ENCODE results near the gene ZIC5. TPM values are rescaled to one million over a fixed set of nuclear protein-coding genes. Genes with fewer than 3 reads are reported as not detected.

Gene ZIC5
- total RNA-seq, 1 experiment from 2014 or later: 0.57 TPM

DNA sequence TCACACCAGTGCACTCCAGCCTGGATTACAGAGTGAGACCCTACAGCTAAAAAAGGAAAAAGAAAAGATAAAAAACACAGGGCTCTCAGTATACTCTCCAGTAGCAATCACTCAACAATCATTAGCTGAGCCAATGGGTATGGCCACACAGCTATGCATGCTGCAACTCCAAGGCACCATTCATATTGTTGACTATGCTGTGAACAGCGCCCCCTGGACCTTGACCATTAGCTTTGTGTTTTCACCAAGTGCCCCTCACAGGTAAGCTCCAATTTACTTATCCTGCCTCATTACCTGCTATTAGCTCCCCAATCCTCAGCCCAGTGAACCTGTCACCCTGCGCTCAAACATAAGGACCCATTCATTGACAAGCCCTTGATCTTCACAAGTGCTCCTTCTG is 35.8 kb downstream of the ZIC5 start:
- intact Hi-C loops (cut with micrococcal nuclease; ENCODE audit: unreplicated experiment): no loop called here
- Mint-ChIP-seq H3K27ac (ENCODE audit: unreplicated experiment) (no peak overlapping the region), H3K36me3 (ENCODE audit: insufficient read depth, unreplicated experiment) (no peaks in the 10 kb centered on the region), H3K4me3 (ENCODE audit: low read depth, unreplicated experiment) (no peak overlapping the region), H3K9me3 (ENCODE audit: low read depth, unreplicated experiment) (no peaks in the 10 kb centered on the region), H3K27me3 (ENCODE audit: unreplicated experiment) (no peaks in the 10 kb centered on the region), H3K4me1 (ENCODE audit: low read depth, unreplicated experiment) (no peaks in the 10 kb centered on the region)
- no peak for DNase-seq
- TF ChIP-seq, protein P1, sequence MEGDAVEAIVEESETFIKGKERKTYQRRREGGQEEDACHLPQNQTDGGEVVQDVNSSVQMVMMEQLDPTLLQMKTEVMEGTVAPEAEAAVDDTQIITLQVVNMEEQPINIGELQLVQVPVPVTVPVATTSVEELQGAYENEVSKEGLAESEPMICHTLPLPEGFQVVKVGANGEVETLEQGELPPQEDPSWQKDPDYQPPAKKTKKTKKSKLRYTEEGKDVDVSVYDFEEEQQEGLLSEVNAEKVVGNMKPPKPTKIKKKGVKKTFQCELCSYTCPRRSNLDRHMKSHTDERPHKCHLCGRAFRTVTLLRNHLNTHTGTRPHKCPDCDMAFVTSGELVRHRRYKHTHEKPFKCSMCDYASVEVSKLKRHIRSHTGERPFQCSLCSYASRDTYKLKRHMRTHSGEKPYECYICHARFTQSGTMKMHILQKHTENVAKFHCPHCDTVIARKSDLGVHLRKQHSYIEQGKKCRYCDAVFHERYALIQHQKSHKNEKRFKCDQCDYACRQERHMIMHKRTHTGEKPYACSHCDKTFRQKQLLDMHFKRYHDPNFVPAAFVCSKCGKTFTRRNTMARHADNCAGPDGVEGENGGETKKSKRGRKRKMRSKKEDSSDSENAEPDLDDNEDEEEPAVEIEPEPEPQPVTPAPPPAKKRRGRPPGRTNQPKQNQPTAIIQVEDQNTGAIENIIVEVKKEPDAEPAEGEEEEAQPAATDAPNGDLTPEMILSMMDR (IDR thresholded peaks at IDR 0.05; ENCODE audit: unreplicated experiment): no peak
- no TSS peak for BruUV-seq (replicated peaks)
- CTCF ChIA-PET: no interaction called here

DNA sequence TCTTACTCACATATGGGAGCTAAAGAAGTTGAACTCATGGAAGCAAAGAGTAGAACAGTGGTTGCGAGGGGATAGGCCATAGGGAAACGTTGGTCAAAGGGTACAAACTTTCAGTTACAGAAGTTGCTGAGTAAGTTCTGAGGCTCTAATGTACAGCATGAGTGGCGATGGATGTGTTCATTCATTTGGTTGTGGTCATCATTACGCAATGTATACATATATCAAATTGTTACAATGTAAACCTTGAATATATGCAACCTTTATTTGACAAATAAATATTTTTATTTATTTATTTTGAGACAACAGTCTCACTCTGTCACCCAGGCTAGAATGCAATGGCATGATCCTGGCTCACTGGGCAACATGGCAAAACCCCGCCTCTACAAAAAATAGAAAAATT is 38.7 kb downstream of the ZIC5 start:
- no TSS peak for BruUV-seq (replicated peaks)
- CTCF ChIA-PET: no interaction called here
- no peaks in the 10 kb centered on the region for H3K9me3 Mint-ChIP-seq (ENCODE audit: low read depth, unreplicated experiment)
- intact Hi-C loops (cut with micrococcal nuclease; ENCODE audit: unreplicated experiment): no loop called here
- no peak overlapping the region for H3K27ac Mint-ChIP-seq (ENCODE audit: unreplicated experiment)
- no peaks in the 10 kb centered on the region for H3K4me1 Mint-ChIP-seq (ENCODE audit: low read depth, unreplicated experiment)
- no peaks in the 10 kb centered on the region for H3K36me3 Mint-ChIP-seq (ENCODE audit: insufficient read depth, unreplicated experiment)
- no peak for DNase-seq
- no peaks in the 10 kb centered on the region for H3K27me3 Mint-ChIP-seq (ENCODE audit: unreplicated experiment)
- no peak overlapping the region for H3K4me3 Mint-ChIP-seq (ENCODE audit: low read depth, unreplicated experiment)
- TF ChIP-seq, protein P1 (IDR thresholded peaks at IDR 0.05; ENCODE audit: unreplicated experiment): no peak

DNA sequence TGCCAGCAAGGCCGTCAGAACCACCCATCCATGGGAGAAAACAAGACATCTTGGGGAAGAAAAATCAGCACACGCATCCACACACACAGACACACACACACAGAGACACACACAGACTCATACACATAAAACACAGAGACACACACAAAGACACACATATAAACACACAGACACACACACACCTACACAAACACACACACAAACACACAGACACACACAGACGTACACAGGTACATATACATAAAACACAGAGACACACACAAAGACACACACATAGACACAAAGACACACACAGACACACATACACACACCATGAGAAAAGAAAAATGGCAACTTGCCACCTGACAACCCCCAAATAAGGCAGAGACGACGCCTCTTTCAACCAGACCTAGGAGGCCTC is 40.6 kb downstream of the ZIC5 start:
- no peak for DNase-seq
- H3K36me3 Mint-ChIP-seq (ENCODE audit: insufficient read depth, unreplicated experiment): no peaks in the 10 kb centered on the region
- no peak overlapping the region for H3K27ac Mint-ChIP-seq (ENCODE audit: unreplicated experiment)
- intact Hi-C loops (cut with micrococcal nuclease; ENCODE audit: unreplicated experiment): no loop called here
- TF ChIP-seq, protein P1 (IDR thresholded peaks at IDR 0.05; ENCODE audit: unreplicated experiment): no peak
- no peaks in the 10 kb centered on the region for H3K9me3 Mint-ChIP-seq (ENCODE audit: low read depth, unreplicated experiment)
- H3K27me3 Mint-ChIP-seq (ENCODE audit: unreplicated experiment): no peaks in the 10 kb centered on the region
- CTCF ChIA-PET: interaction anchor here (0.6 kb wide), 1 partner anchor 316 kb away, joined by 3 read pairs; no protein-coding TSS in a partner anchor
- H3K4me3 Mint-ChIP-seq (ENCODE audit: low read depth, unreplicated experiment): no peak overlapping the region
- no peaks in the 10 kb centered on the region for H3K4me1 Mint-ChIP-seq (ENCODE audit: low read depth, unreplicated experiment)
- no TSS peak for BruUV-seq (replicated peaks)

DNA sequence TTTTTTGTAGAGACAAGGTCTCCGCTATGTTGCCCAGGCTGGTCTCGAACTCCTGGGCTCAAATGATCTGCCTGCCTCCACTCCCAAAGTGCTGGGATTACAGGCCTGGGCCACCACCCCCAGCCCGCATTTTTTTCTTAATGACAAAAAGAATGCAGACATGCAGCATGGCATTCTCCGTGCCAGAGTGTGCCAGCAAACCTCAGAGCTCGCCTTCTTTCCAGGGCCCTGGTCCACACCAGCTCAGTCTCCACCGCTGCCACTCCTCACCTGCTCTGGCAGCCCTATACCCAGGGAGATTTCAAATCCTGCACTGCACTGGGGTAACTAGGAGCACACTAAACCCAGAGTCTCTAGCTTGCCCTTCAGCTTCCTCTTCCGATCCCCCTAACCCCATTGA is 41.7 kb downstream of the ZIC5 start:
- DNase-seq: no peak
- CTCF ChIA-PET: interaction anchor here (0.5 kb wide), 1 partner anchor 14 kb away, joined by 5 read pairs; no protein-coding TSS in a partner anchor
- Mint-ChIP-seq H3K4me3 (ENCODE audit: low read depth, unreplicated experiment) (no peak overlapping the region), H3K27me3 (ENCODE audit: unreplicated experiment) (no peaks in the 10 kb centered on the region), H3K9me3 (ENCODE audit: low read depth, unreplicated experiment) (no peaks in the 10 kb centered on the region), H3K27ac (ENCODE audit: unreplicated experiment) (no peak overlapping the region), H3K4me1 (ENCODE audit: low read depth, unreplicated experiment) (no peaks in the 10 kb centered on the region), H3K36me3 (ENCODE audit: insufficient read depth, unreplicated experiment) (no peaks in the 10 kb centered on the region)
- TF ChIP-seq, protein P1 (IDR thresholded peaks at IDR 0.05; ENCODE audit: unreplicated experiment): no peak
- intact Hi-C loops (cut with micrococcal nuclease; ENCODE audit: unreplicated experiment): no loop called here
- no TSS peak for BruUV-seq (replicated peaks)
